GM23248 (cell line): ENCODE measurements around the gene SLC8A1.

Experiments
- EZH2 ChIP-seq: fragments of 200-600 bp; sonication (generic); IDR thresholded peaks from 2 replicates; pipeline ENCODE4 v1.6.1; 2018; ENCODE audit warnings: antibody characterized with exemption, mild to moderate bottlenecking; ENCODE audit not compliant: insufficient read depth, poor library complexity, severe bottlenecking
- EZH2phosphoT487 ChIP-seq: fragments of 200-600 bp; sonication (generic); IDR thresholded peaks from 2 replicates; pipeline ENCODE4 v1.6.1; 2018; ENCODE audit warnings: antibody characterized with exemption, moderate library complexity, mild to moderate bottlenecking, low read depth; ENCODE audit not compliant: insufficient read depth

DNA sequence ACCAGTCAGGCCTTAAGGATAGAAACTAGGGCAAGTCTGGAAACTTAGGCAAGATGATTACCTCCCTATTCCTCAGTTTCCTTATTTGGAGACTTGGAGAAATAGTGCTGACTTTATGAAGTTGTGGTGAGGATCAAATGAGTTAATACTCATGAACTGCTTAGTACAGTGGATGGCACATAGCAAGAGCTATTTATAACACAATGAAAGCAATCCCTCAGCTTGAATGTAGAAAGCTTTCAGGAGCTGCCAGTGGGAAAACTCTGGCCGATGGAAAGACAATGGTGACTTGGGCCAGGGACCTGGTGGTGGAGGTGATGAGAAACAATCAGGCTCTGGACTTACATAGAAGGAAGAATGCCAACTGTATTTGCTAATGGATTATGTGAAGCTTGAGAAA lies 403.4 kb downstream of the SLC8A1 start:
- TF ChIP-seq EZH2, result no peak
- TF ChIP-seq EZH2phosphoT487, result no peak
